Omental fat pad (tissue), 4 donors: ENCODE results near the gene RTN1. TPM values are rescaled to one million over a fixed set of nuclear protein-coding genes. Genes with fewer than 3 reads are reported as not detected.
"Not testable (repeated sequence)": the region's sequence is repeated elsewhere in the genome, so short reads cannot be mapped to it uniquely, and the experiment has no call there.

Experiments used
- ATAC-seq: fragments of 150-250 bp; one replicate; pipeline ENCODE4 v1.9.1; 2016; ENCODE audit warnings: mild to moderate bottlenecking, moderate library complexity; ENCODE audit not compliant: low FRiP score
- DNase-seq: peaks from one replicate; pipeline ENCODE4 v3.0.0-alpha.2; 2019; ENCODE audit warnings: low spot score
- CTCF ChIP-seq, 3 donors: fragments of 450-650 bp; IDR thresholded peaks; one replicate each; pipeline ENCODE4 v1.5.1; 2016 to 2017; ENCODE audit warnings: antibody characterized with exemption in 3 of 3, mild to moderate bottlenecking in 3 of 3, moderate library complexity in 2 of 3
- total RNA-seq, 4 donors: library from RNA; depleted of rRNA; stranded (reverse); fragments of >200 nt; gene quantifications; one replicate each; pipeline ENCODE4 v1.1.0, GENCODE V29; 2016

Gene RTN1
- total RNA-seq, 4 donors from 2014 or later = 12.0 to 50.0 (median 20.6) TPM

- ATAC-seq = no peak
- no peak for DNase-seq
- TF ChIP-seq CTCF (IDR thresholded peaks at IDR 0.05) = no peak
These were observed 195.2 kb downstream of the RTN1 start for GRCh38 chr14:59675394-59675793.

- DNase-seq (no peak), ATAC-seq (no peak)
- TF ChIP-seq CTCF (IDR thresholded peaks at IDR 0.05) = no peak
These were observed 205.8 kb downstream of the RTN1 start for GRCh38 chr14:59664741-59665140.

GRCh38 chr14:59657769-59658168, 212.8 kb downstream of the RTN1 start:
- ATAC-seq (no peak), DNase-seq (no peak)
- TF ChIP-seq CTCF (IDR thresholded peaks at IDR 0.05) = no peak

- DNase-seq (no peak), ATAC-seq (no peak)
- TF ChIP-seq CTCF (IDR thresholded peaks at IDR 0.05) = no peak
These were observed 214.1 kb downstream of the RTN1 start for GRCh38 chr14:59656473-59656872.

GRCh38 chr14:59654131-59654530, 216.4 kb downstream of the RTN1 start:
- not testable (repeated sequence) for DNase-seq, ATAC-seq

- not testable (repeated sequence) for ATAC-seq, DNase-seq
These were observed 223.7 kb downstream of the RTN1 start for GRCh38 chr14:59646832-59647231.

GRCh38 chr14:59638885-59639284, 231.7 kb downstream of the RTN1 start:
- ATAC-seq = no peak
- TF ChIP-seq CTCF (IDR thresholded peaks at IDR 0.05) = no peak

GRCh38 chr14:59634617-59635016, 236.0 kb downstream of the RTN1 start:
- no peak for TF ChIP-seq CTCF (IDR thresholded peaks at IDR 0.05)
- ATAC-seq (no peak), DNase-seq (no peak)

More at GRCh38 chr14:59638885-59639284, 231.7 kb downstream of the RTN1 start:
- DNase-seq = no peak
